Activated CD4-positive, alpha-beta T cell treated with anti-CD3 and anti-CD28 coated beads, Interleukin-2, amount 10 ng/mL, durations not matched to agents 7 days and 5 days (primary cell): ENCODE results near the gene MRPS34. TPM values are rescaled to one million over a fixed set of nuclear protein-coding genes. Genes with fewer than 3 reads are reported as not detected.
"Not testable (repeated sequence)": the region's sequence is repeated elsewhere in the genome, so short reads cannot be mapped to it uniquely, and the experiment has no call there.

Source experiments
- CTCF ChIA-PET: fragments of 350-600 bp; sonication (Branson Sonifier 250); formaldehyde crosslinking; loops from one replicate; lab custom pipeline; 2021; ENCODE audit warnings: antibody characterized with exemption; lab: Charles Lee
- POLR2A ChIA-PET: fragments of 350-600 bp; sonication (Branson Sonifier 250); formaldehyde crosslinking; loops from one replicate; lab custom pipeline; 2021; ENCODE audit warnings: antibody characterized with exemption; lab: Charles Lee
- DNase-seq: peaks from one replicate; pipeline ENCODE4 v3.0.0-alpha.2; 2020
- H3K27ac Mint-ChIP-seq: one replicate; pipeline ENCODE4 v1.8.0; 2021; ENCODE audit warnings: mild to moderate bottlenecking, moderate library complexity, mixed read lengths
- H3K27me3 Mint-ChIP-seq: one replicate; pipeline ENCODE4 v1.8.0; 2021; ENCODE audit warnings: mixed read lengths
- H3K36me3 Mint-ChIP-seq: one replicate; pipeline ENCODE4 v1.8.0; 2021; ENCODE audit warnings: low read depth, mixed read lengths
- H3K4me1 Mint-ChIP-seq: one replicate; pipeline ENCODE4 v1.8.0; 2021; ENCODE audit warnings: mixed read lengths
- H3K4me3 Mint-ChIP-seq: one replicate; pipeline ENCODE4 v1.8.0; 2021; ENCODE audit warnings: mild to moderate bottlenecking, moderate library complexity, mixed read lengths
- H3K9me3 Mint-ChIP-seq: one replicate; pipeline ENCODE4 v1.8.0; 2021; ENCODE audit warnings: mixed read lengths
- total RNA-seq, 2 experiments: library from RNA; stranded (reverse); gene quantifications; one replicate each; pipeline ENCODE4 v1.2.3, GENCODE V29; 2021

MRPS34 gene
- total RNA-seq, 2 experiments from 2014 or later = 93.6 to 105 TPM

DNA sequence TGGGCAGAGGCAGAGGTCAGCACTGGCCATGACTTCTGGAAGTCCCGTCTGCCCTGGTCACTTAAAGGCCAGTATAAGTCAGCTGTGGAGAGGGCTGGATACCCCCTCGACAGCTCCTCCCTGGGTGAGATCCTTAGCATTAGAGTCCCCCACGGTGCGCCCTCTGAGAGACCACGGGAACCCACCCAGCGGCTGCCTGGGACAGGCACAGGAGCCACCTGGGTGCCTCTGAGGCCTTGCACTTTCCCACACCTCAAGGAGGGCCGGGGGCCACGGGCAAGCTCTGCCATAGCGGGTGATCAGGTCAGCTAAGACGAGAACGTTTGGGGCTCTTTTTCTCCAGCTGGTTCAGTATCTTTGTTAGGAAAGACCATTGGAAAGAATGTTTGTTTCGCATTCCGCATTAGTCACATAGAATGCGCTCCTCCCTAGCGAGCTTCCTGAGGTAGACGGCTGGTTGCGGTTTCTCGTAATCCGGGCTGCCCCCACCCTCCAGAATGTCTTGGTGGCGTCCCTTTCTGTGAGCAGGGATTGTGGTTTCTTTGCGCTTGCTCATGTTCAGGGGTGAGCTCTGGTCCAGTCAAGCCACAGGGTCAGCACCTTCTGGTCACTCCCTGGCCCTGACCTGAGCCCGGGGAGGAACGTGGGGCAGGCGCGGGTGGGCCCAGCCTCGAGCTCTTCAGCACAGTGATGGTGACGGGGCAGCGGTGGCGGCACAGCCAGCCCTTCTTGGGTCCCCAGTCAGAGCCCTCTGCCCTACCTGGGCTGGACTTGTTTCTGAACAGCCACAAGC, 26.8 kb downstream of the MRPS34 start:
- Mint-ChIP-seq H3K9me3 (no peaks in the 10 kb centered on the region), H3K27me3 (no peaks in the 10 kb centered on the region), H3K36me3 (peaks cover 6% of the 10 kb centered on the region), H3K4me1 (no peaks in the 10 kb centered on the region), H3K4me3 (no peak overlapping the region), H3K27ac (no peak overlapping the region)
- POLR2A ChIA-PET = no interaction called here
- DNase-seq = no peak
- CTCF ChIA-PET = interaction anchor here (0.9 kb wide), 1 partner anchor 40 kb away, joined by 3 read pairs; the partner anchor contains the start of gene MAPK8IP3

DNA sequence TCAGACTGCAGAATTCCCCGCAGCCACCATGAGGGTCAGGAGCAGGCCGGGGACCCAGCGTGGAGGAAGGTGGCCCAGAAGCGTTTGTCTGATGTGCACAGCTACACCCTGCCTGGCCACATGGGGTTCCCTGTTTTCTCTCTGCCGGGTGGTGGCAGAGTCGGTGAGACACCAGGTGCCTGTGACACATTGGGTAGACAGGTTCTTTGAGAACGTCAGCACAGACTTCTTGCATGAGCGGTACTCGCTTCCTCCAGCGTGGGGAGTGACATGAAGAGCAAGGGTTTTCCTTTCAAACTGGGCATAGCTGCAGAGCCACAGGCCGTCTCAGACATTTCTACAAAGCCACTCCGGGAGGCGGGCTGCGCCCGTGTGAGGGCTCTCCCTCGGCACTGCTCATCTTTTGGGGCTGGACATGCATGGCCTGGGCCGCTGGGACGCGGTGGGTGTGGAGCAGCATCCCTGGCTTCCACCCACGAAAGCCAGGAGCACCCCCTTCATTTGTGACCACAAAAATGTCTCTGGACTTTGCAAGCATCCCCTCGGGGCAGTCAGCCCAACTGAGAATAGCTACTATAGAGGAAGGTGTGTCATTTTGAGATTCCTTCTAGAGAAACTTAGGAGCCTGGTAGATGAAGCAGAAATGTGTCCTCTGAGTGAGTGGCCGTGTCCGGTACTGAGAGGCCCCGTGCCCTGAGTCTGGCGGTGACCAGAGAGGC, 27.6 kb downstream of the MRPS34 start:
- Mint-ChIP-seq H3K27ac (no peak overlapping the region), H3K36me3 (peaks cover 6% of the 10 kb centered on the region), H3K27me3 (no peaks in the 10 kb centered on the region), H3K9me3 (no peaks in the 10 kb centered on the region), H3K4me3 (no peak overlapping the region), H3K4me1 (no peaks in the 10 kb centered on the region)
- no peak for DNase-seq
- ChIA-PET CTCF (interaction anchor here (0.9 kb wide), 1 partner anchor 39 kb away, joined by 3 read pairs; the partner anchor contains the start of gene MAPK8IP3), POLR2A (no interaction called here)

GRCh38 chr16:1744338-1744840, 28.5 kb downstream of the MRPS34 start:
- POLR2A ChIA-PET = no interaction called here
- DNase-seq = no peak
- H3K27me3 Mint-ChIP-seq = no peaks in the 10 kb centered on the region
- H3K4me3 Mint-ChIP-seq = no peak overlapping the region
- H3K36me3 Mint-ChIP-seq = peaks cover 4% of the 10 kb centered on the region
- CTCF ChIA-PET = interaction anchor here (1.6 kb wide), 1 partner anchor 39 kb away, joined by 3 read pairs; the partner anchor contains the start of gene MAPK8IP3
- H3K9me3 Mint-ChIP-seq = no peaks in the 10 kb centered on the region
- no peak overlapping the region for H3K27ac Mint-ChIP-seq
- H3K4me1 Mint-ChIP-seq = no peaks in the 10 kb centered on the region

DNA sequence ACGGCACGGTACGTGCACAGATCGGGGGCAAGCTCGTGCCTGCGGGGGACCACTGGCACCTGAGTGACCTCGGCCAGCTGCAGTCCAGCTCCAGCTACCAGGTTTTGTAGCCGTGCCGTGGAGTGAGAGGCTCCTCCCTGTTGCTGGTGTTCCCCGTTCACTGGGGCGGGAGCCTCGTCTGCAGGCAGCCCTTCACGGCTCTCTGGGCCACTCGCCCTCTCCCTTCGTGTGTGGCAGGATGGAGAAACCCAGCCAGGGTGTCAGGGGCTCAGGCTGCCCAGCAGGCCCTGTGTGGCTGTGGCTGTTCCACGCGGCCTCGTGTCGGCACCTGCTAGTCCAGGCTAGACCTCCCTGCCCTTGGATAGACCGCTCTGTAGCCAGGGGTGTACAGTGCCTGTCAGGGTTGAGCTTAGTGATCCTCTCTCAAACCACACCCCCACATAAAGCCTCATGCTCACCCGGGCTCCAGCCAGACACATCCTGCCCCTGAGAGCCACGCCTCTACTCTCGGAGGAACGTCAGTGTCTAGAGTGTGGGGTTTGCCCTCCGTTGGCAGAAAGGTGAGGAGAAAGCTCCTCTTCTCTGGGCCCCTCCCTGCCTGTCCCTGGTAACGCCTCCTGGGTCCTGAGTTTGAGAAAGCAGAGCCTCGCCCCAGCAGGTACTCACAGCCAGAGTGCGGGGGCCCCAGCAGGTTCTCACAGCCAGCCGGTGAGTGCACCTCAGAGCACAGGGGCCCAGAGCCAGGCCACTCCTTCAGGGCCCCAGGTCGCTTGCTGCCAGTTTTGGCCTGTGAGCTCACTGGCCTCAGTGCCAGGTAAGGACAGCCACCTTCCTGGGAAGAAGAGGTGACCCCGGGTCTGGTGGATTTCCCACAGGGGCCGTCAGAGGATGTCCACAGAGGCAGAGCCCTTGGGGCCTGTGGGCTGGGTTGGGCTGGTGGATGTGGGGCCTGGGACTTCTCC, 29.3 kb downstream of the MRPS34 start:
- no peaks in the 10 kb centered on the region for H3K27me3 Mint-ChIP-seq
- no peak for DNase-seq
- H3K4me1 Mint-ChIP-seq = no peaks in the 10 kb centered on the region
- H3K27ac Mint-ChIP-seq = no peak overlapping the region
- H3K36me3 Mint-ChIP-seq = peaks cover 4% of the 10 kb centered on the region
- ChIA-PET POLR2A (no interaction called here), CTCF (interaction anchor here (1.6 kb wide), 1 partner anchor 38 kb away, joined by 3 read pairs; the partner anchor contains the start of gene MAPK8IP3)
- no peak overlapping the region for H3K4me3 Mint-ChIP-seq
- no peaks in the 10 kb centered on the region for H3K9me3 Mint-ChIP-seq

DNA sequence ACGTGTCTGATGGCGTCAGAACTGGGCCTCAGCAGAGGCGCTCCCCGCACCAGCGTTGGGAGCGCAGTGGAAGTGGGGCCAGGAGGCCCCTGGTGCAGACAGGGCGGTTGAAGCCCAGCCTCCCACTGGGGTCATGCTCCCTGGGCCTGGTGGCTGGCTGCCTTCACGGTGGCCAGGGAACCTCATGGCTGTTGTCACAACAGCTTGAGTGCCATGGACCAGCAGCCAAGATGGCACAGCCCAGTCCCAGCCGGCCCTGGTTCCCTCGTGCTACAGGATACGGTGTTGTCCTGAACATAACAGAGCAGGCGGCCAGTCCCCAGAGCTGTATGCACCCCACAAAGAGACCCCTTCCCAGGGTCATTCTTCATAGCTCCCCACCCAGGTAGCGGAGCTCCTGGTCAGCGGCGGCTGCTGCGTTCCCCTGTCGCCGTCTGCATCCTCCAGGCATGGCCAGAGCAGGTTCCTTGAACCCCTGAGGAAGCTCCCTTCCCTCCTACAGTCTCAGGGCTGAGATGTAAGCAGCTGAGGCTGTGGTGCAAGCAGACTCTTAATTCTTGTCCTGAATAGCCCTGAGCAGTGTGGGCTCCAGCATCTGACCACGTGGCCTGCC, 31.3 kb downstream of the MRPS34 start:
- peaks cover 2% of the 10 kb centered on the region for H3K36me3 Mint-ChIP-seq
- POLR2A ChIA-PET = no interaction called here
- CTCF ChIA-PET = interaction anchor here (1.2 kb wide), 1 partner anchor 36 kb away, joined by 5 read pairs; the partner anchor contains the start of gene MAPK8IP3
- H3K4me1 Mint-ChIP-seq = no peaks in the 10 kb centered on the region
- DNase-seq = no peak
- H3K4me3 Mint-ChIP-seq = no peak overlapping the region
- no peaks in the 10 kb centered on the region for H3K27me3 Mint-ChIP-seq
- no peak overlapping the region for H3K27ac Mint-ChIP-seq
- H3K9me3 Mint-ChIP-seq = no peaks in the 10 kb centered on the region

DNA sequence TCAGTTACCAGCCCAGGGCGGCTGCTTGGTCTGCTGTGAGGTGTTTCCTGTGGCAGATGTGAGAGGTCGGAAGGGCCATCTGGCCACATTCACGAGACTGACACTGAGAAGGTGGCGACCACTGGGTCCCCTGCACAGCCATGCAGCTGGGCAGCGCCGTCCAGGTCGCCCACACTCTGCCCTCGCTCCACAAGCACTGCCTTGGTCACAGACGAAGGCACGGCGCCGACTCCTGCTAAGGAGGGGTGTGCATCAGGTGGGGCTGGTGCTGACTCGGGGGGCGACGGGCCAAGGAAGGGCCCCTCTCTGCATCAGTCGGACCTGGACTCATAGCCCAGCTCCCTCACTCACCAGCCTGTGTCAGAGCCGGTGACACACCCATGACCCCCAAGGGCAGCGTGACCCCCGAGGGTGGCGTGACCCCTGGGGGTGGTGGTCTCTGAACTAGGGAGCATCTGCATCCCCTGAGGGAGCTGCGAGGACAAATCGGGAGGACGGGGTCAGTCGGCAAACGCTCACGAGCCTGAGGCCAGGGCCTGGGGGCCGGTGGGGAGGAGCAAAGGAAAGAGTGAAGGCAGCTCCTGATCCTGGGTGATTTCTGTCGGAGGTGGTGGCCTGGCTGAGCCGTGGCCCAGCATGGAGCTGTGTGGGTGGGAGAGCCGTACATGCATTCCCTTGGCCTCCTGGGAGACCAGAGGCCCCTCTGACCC, 32.0 kb downstream of the MRPS34 start:
- DNase-seq = no peak
- Mint-ChIP-seq H3K9me3 (no peaks in the 10 kb centered on the region), H3K4me3 (no peak overlapping the region), H3K36me3 (peaks cover 2% of the 10 kb centered on the region), H3K27ac (no peak overlapping the region), H3K27me3 (no peaks in the 10 kb centered on the region), H3K4me1 (no peaks in the 10 kb centered on the region)
- ChIA-PET POLR2A (no interaction called here), CTCF (interaction anchor here (1.2 kb wide), 1 partner anchor 35 kb away, joined by 5 read pairs; the partner anchor contains the start of gene MAPK8IP3)

DNA sequence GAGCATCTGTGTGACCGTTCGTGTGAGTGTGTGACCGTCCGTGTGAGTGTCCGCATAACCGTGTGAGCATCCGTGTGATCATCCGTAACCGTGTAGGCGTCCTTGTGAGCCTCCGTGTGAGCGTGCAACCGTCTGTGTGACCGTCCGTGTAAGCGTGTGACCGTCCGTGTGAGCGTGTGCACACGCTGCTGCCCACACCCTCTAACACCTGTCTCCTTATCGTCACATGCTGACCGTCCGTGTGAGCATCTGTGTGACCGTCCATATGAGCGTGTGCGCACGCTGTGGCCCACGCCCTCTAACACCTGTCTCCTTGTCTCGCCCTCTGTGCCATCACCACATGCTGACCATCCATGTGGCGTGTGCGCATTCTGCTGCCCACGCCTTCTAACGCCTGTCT, 32.7 kb downstream of the MRPS34 start:
- peaks cover 2% of the 10 kb centered on the region for H3K36me3 Mint-ChIP-seq
- ChIA-PET POLR2A (no interaction called here), CTCF (interaction anchor here (0.7 to 1.0 kb wide), 2 partner anchors 9 to 474 kb away, joined by 3 read pairs; partner anchors contain the start of gene PGP)
- no peaks in the 10 kb centered on the region for H3K27me3 Mint-ChIP-seq
- no peak overlapping the region for H3K27ac Mint-ChIP-seq
- H3K9me3 Mint-ChIP-seq = no peaks in the 10 kb centered on the region
- H3K4me1 Mint-ChIP-seq = no peaks in the 10 kb centered on the region
- no peak overlapping the region for H3K4me3 Mint-ChIP-seq
- DNase-seq = no peak

DNA sequence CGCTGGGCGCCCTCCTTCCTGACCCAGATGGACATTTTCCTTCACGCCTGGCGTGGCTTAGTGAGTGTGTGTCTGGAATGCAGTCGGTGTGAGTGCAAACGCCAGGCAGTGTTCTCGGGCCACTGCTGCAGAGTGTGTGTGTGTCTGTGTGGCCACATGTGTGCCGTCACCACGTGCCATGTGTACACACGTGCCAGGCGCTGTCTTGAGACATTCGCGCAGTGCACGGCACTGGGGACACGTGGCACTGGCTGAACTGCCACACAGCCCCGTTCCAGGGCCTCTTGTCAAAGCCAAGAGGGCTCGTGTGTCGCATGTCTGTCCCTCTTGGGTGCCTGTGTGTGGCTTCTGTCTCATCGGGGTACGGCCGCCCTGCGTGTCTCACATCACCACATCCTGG, 38.1 kb downstream of the MRPS34 start:
- Mint-ChIP-seq H3K27ac (no peak overlapping the region), H3K36me3 (peaks cover 15% of the 10 kb centered on the region), H3K27me3 (no peaks in the 10 kb centered on the region), H3K4me3 (no peak overlapping the region), H3K9me3 (no peaks in the 10 kb centered on the region), H3K4me1 (no peaks in the 10 kb centered on the region)
- ChIA-PET POLR2A (no interaction called here), CTCF (no interaction called here)
- DNase-seq = no peak

- H3K4me3 Mint-ChIP-seq = no peak overlapping the region
- peaks cover 18% of the 10 kb centered on the region for H3K36me3 Mint-ChIP-seq
- ChIA-PET CTCF (no interaction called here), POLR2A (no interaction called here)
- DNase-seq = no peak
- no peak overlapping the region for H3K27ac Mint-ChIP-seq
- H3K4me1 Mint-ChIP-seq = no peaks in the 10 kb centered on the region
- no peaks in the 10 kb centered on the region for H3K9me3 Mint-ChIP-seq
- no peaks in the 10 kb centered on the region for H3K27me3 Mint-ChIP-seq
Observed at GRCh38 chr16:1734123-1734522, 38.8 kb downstream of the MRPS34 start.

DNA sequence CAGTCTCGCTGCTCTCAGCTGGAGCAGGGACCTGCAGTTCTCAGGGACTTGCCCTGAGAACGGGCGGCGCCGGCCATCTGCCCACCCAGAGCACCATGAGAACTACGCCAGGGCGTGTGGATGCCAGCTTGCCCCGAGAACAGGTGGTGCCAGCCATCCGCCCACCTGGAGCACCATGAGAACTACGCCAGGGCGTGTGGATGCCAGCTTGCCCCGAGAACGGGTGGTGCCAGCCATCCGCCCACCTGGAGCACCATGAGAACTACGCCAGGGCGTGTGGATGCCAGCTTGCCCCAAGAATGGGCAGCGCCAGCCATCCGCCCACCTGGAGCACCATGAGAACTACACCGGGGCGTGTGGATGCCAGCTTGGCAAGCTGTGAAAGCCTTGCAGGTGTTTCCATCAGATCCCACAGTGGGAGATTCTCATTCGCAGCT, 40.4 kb downstream of the MRPS34 start:
- H3K27ac Mint-ChIP-seq, POLR2A ChIA-PET, H3K27me3 Mint-ChIP-seq, H3K9me3 Mint-ChIP-seq, H3K4me1 Mint-ChIP-seq, DNase-seq, H3K4me3 Mint-ChIP-seq: not testable (repeated sequence)
- peaks cover 22% of the 10 kb centered on the region for H3K36me3 Mint-ChIP-seq
- CTCF ChIA-PET = interaction anchor here (0.7 to 1.5 kb wide), 3 partner anchors 19 to 520 kb away, joined by 3 to 6 read pairs (median 3); partner anchors contain the start of gene MAPK8IP3

- Mint-ChIP-seq H3K9me3 (no peaks in the 10 kb centered on the region), H3K4me3 (no peak overlapping the region), H3K4me1 (no peaks in the 10 kb centered on the region), H3K27me3 (no peaks in the 10 kb centered on the region), H3K36me3 (peaks cover 22% of the 10 kb centered on the region), H3K27ac (no peak overlapping the region)
- POLR2A ChIA-PET = no interaction called here
- no peak for DNase-seq
- CTCF ChIA-PET = interaction anchor here (1.1 to 1.5 kb wide), 2 partner anchors 26 to 519 kb away, joined by 3 to 6 read pairs; partner anchors contain the start of gene MAPK8IP3
Observed at GRCh38 chr16:1732071-1732470, 40.9 kb downstream of the MRPS34 start.
